Activated CD8-positive, alpha-beta memory T cell treated with anti-CD3 and anti-CD28 coated beads, Interleukin-2, amount 10 ng/mL, durations not matched to agents 7 days and 5 days (primary cell): Measurements from ENCODE around the gene KCNG3. TPM values are rescaled to one million over a fixed set of nuclear protein-coding genes. Genes with fewer than 3 reads are reported as not detected.
"Not testable (repeated sequence)": the region's sequence is repeated elsewhere in the genome, so short reads cannot be mapped to it uniquely, and the experiment has no call there.

Experiments
- ATAC-seq: fragments of 150-1000 bp; cut with Tn5 transposase; one replicate; pipeline ENCODE4 v1.10.0; 2021; ENCODE audit warnings: moderate library complexity
- CTCF ChIA-PET: fragments of 350-600 bp; sonication (Branson Sonifier 250); formaldehyde crosslinking; loops from one replicate; lab custom pipeline; 2021; ENCODE audit warnings: antibody characterized with exemption; lab: Charles Lee
- DNase-seq: peaks from one replicate; pipeline ENCODE4 v3.0.0-alpha.2; 2020
- H3K27ac Mint-ChIP-seq: one replicate; pipeline ENCODE4 v1.8.0; 2021; ENCODE audit warnings: mild to moderate bottlenecking, mixed read lengths
- H3K27me3 Mint-ChIP-seq: one replicate; pipeline ENCODE4 v1.8.0; 2021; ENCODE audit warnings: mixed read lengths
- H3K36me3 Mint-ChIP-seq: one replicate; pipeline ENCODE4 v1.8.0; 2021; ENCODE audit warnings: mild to moderate bottlenecking, mixed read lengths
- H3K4me1 Mint-ChIP-seq: one replicate; pipeline ENCODE4 v1.8.0; 2021; ENCODE audit warnings: mixed read lengths
- H3K4me3 Mint-ChIP-seq: one replicate; pipeline ENCODE4 v1.8.0; 2021; ENCODE audit warnings: mild to moderate bottlenecking, moderate library complexity, mixed read lengths
- H3K9me3 Mint-ChIP-seq: one replicate; pipeline ENCODE4 v1.8.0; 2022; ENCODE audit warnings: low read depth, mixed read lengths
- total RNA-seq, 2 experiments: library from RNA; stranded (reverse); gene quantifications; one replicate each; pipeline ENCODE4 v1.2.3, GENCODE V29; 2021

The KCNG3 gene
- total RNA-seq, 2 experiments from 2014 or later = not detected

DNA sequence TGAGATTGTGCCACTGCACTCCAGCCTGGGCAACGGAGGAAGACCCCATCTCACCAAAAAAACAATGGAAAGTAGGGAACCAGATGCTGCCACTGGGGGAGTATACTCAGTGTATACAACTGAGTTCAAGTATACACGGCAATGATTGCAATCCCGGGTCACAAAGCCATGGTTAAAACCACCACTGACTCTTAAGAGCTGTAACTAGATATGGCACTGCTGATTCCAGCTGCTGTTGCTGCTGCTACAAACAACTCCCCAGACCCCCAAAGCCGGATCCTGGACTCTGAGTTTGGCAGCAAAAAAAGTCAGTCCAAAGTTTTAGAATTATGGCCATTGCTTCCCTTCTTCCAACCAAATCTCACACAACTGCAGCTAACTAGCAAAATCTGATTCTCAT, 89.1 kb downstream of the KCNG3 start:
- Mint-ChIP-seq H3K4me1 (no peaks in the 10 kb centered on the region), H3K4me3 (no peak overlapping the region), H3K27ac (no peak overlapping the region), H3K27me3 (peaks cover 3% of the 10 kb centered on the region), H3K36me3 (no peaks in the 10 kb centered on the region), H3K9me3 (no peaks in the 10 kb centered on the region)
- ATAC-seq (no peak), DNase-seq (no peak)
- CTCF ChIA-PET = interaction anchor here (1.2 kb wide), 1 partner anchor 29 kb away, joined by 3 read pairs; no protein-coding TSS in a partner anchor

DNA sequence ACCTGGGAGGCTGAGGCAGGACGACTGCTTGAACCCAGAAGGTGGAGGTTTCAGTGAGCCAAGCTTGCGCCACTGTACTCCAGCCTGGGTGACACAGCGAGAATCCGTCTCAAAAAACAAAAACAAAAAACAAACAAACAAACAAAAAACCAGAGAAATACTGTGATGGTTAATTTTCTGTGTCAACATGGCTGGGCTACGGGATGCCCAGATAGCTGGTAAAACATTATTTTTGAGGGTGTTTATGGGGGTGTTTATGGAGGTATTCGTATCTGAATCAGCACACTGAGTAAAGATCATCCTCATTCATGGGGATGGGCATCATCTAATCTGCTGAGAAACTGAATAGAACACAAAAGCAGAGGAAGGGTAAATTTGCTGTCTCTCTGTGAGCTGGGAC, 92.0 kb downstream of the KCNG3 start:
- no peak overlapping the region for H3K4me3 Mint-ChIP-seq
- no peak overlapping the region for H3K27ac Mint-ChIP-seq
- ATAC-seq (no peak), DNase-seq (no peak)
- H3K27me3 Mint-ChIP-seq = peaks cover 3% of the 10 kb centered on the region
- H3K4me1 Mint-ChIP-seq = no peaks in the 10 kb centered on the region
- no peaks in the 10 kb centered on the region for H3K9me3 Mint-ChIP-seq
- CTCF ChIA-PET = no interaction called here
- no peaks in the 10 kb centered on the region for H3K36me3 Mint-ChIP-seq

DNA sequence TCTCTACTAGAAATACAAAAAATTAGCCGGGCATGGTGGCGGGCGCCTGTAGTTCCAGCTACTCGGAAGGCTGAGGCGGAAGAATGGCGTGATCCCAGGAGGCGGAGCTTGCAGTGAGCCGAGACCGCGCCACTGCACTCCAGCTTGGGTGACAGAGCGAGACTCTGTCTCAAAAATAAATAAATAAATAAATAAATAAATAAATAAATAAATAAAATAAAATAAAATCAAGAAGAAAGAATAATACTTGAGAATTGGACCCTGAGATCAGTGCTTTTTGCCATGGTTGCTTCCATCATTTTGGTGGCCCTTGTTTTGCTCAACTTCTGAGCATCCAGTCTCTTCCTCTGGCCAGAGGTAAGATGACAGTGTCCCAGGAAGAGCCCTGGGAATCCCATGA, 95.7 kb downstream of the KCNG3 start:
- H3K4me3 Mint-ChIP-seq, H3K9me3 Mint-ChIP-seq, CTCF ChIA-PET, ATAC-seq, H3K36me3 Mint-ChIP-seq, DNase-seq, H3K4me1 Mint-ChIP-seq, H3K27ac Mint-ChIP-seq: not testable (repeated sequence)
- peaks cover 11% of the 10 kb centered on the region for H3K27me3 Mint-ChIP-seq

DNA sequence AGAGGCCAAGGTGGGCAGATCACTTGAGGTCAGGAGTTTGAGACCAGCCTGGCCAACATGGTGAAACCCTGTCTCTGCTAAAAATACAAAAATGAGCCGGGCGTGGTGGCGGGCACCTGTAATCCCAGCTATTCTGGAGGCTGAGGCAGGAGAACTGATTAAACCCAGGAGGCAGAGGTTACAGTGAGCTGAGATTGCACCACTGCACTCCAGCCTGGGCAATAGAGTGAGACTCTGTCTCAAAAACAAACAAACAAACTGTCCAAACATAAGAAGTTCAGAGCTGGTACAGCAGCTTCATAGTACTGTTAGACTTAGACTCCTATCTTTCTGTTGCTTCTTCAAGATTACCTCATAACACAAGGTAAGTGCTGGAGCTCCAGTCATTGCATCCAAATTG, 100.5 kb downstream of the KCNG3 start:
- DNase-seq, H3K36me3 Mint-ChIP-seq, H3K4me3 Mint-ChIP-seq, H3K4me1 Mint-ChIP-seq, H3K9me3 Mint-ChIP-seq, ATAC-seq, H3K27me3 Mint-ChIP-seq, H3K27ac Mint-ChIP-seq: not testable (repeated sequence)
- CTCF ChIA-PET = interaction anchor here (0.9 kb wide), 1 partner anchor 270 kb away, joined by 3 read pairs; no protein-coding TSS in a partner anchor

DNA sequence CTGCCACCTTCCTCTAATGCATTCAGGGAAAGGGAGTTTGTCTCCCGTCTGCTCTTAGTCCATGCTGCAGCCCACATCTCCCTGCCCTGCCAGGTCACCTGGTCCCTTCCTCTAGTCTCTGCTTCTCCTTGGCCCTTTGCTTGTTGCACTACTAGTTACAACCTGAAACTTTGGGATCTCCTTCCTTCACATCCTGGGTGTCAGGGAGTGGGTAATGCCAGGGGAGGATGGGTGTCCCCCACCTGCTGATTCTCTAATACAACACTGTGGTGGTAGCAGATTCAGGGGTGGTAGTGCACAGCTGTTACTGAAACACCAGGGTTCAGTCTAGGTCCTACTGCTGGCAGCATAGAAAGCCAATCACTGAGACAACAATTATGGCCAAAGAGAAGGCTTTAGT, 101.6 kb downstream of the KCNG3 start:
- Mint-ChIP-seq H3K36me3 (no peaks in the 10 kb centered on the region), H3K27ac (no peak overlapping the region), H3K4me3 (no peak overlapping the region), H3K27me3 (peaks cover 8% of the 10 kb centered on the region), H3K4me1 (no peaks in the 10 kb centered on the region), H3K9me3 (no peaks in the 10 kb centered on the region)
- CTCF ChIA-PET = no interaction called here
- DNase-seq (no peak), ATAC-seq (no peak)

Other genes with a start within 250 kb of the KCNG3 start
- 10 to 100 TPM; 80.0 to 92.6 TPM for gene COX7A2L, start 132.8 kb downstream of the KCNG3 start, total RNA-seq
- 10 to 100 TPM; 22.8 to 23.6 TPM for gene MTA3, start 74.7 kb upstream of the KCNG3 start, total RNA-seq